Measurements from ENCODE around the gene TMEM74B. TPM values are rescaled to one million over a fixed set of nuclear protein-coding genes. Genes with fewer than 3 reads are reported as not detected.
A peak's percentile ranks its signal among the peaks of the same experiment; 100 is the strongest.

The TMEM74B gene
- total and polyA plus RNA-seq, 2 experiments from 2014 or later, result 12.3 to 40.3 TPM

GRCh38 chr20:1183153-1183552 is 1.6 kb downstream of the TMEM74B start:
- TF ChIP-seq CTCF (IDR thresholded peaks at IDR 0.05; ENCODE audit: low read depth, low read length), result no peak
- Histone ChIP-seq H3K4me3 (no peak overlapping the region), H3K4me1 (ENCODE audit: low read depth) (peaks cover 8% of the 10 kb centered on the region), H3K27ac (no peak overlapping the region), H3K36me3 (no peaks in the 10 kb centered on the region), H3K27me3 (peaks cover 17% of the 10 kb centered on the region), H3K9me3 (ENCODE audit: low read depth) (no peaks in the 10 kb centered on the region)
- DNase-seq (ENCODE audit: low read depth in 1 of 2, low spot score in 1 of 2), result no peak

GRCh38 chr20:1182106-1182505 is 2.7 kb downstream of the TMEM74B start:
- no peak for TF ChIP-seq CTCF (IDR thresholded peaks at IDR 0.05; ENCODE audit: low read depth, low read length)
- no peaks in the 10 kb centered on the region for H3K36me3 ChIP-seq
- H3K4me3 ChIP-seq, result no peak overlapping the region
- peaks cover 17% of the 10 kb centered on the region for H3K27me3 ChIP-seq
- H3K27ac ChIP-seq, result no peak overlapping the region
- H3K9me3 ChIP-seq (ENCODE audit: low read depth), result no peaks in the 10 kb centered on the region
- no peak for DNase-seq (ENCODE audit: low read depth in 1 of 2, low spot score in 1 of 2)
- H3K4me1 ChIP-seq (ENCODE audit: low read depth), result no peaks in the 10 kb centered on the region

- DNase-seq (ENCODE audit: low read depth in 1 of 2, low spot score in 1 of 2), result no peak
- Histone ChIP-seq H3K4me1 (ENCODE audit: low read depth) (no peaks in the 10 kb centered on the region), H3K27me3 (peaks cover 17% of the 10 kb centered on the region), H3K27ac (no peak overlapping the region), H3K9me3 (ENCODE audit: low read depth) (no peaks in the 10 kb centered on the region), H3K4me3 (no peak overlapping the region), H3K36me3 (no peaks in the 10 kb centered on the region)
- TF ChIP-seq CTCF (IDR thresholded peaks at IDR 0.05; ENCODE audit: low read depth, low read length), result no peak
Measured at GRCh38 chr20:1180949-1181348, 3.8 kb downstream of the TMEM74B start.

GRCh38 chr20:1178623-1179022 is 6.2 kb downstream of the TMEM74B start:
- Histone ChIP-seq H3K4me1 (ENCODE audit: low read depth) (no peaks in the 10 kb centered on the region), H3K27me3 (peaks cover 4% of the 10 kb centered on the region), H3K9me3 (ENCODE audit: low read depth) (no peaks in the 10 kb centered on the region), H3K4me3 (no peak overlapping the region), H3K27ac (no peak overlapping the region), H3K36me3 (no peaks in the 10 kb centered on the region)
- no peak for DNase-seq (ENCODE audit: low read depth in 1 of 2, low spot score in 1 of 2)
- TF ChIP-seq CTCF (IDR thresholded peaks at IDR 0.05; ENCODE audit: low read depth, low read length), result no peak

GRCh38 chr20:1178103-1178502 is 6.7 kb downstream of the TMEM74B start:
- Histone ChIP-seq H3K27ac (no peak overlapping the region), H3K36me3 (no peaks in the 10 kb centered on the region), H3K27me3 (no peaks in the 10 kb centered on the region), H3K4me3 (no peak overlapping the region), H3K4me1 (ENCODE audit: low read depth) (no peaks in the 10 kb centered on the region), H3K9me3 (ENCODE audit: low read depth) (no peaks in the 10 kb centered on the region)
- no peak for DNase-seq (ENCODE audit: low read depth in 1 of 2, low spot score in 1 of 2)
- TF ChIP-seq CTCF (IDR thresholded peaks at IDR 0.05; ENCODE audit: low read depth, low read length), result no peak

- no peaks in the 10 kb centered on the region for H3K9me3 ChIP-seq (ENCODE audit: low read depth)
- no peak overlapping the region for H3K4me3 ChIP-seq
- peak; percentile 19 to 22 for DNase-seq (ENCODE audit: low read depth in 1 of 2, low spot score in 1 of 2)
- H3K36me3 ChIP-seq, result no peaks in the 10 kb centered on the region
- H3K27ac ChIP-seq, result no peak overlapping the region
- no peaks in the 10 kb centered on the region for H3K4me1 ChIP-seq (ENCODE audit: low read depth)
- no peak for TF ChIP-seq CTCF (IDR thresholded peaks at IDR 0.05; ENCODE audit: low read depth, low read length)
- H3K27me3 ChIP-seq, result no peaks in the 10 kb centered on the region
Measured at GRCh38 chr20:1177680-1178079, 7.1 kb downstream of the TMEM74B start.
